Measurements from ENCODE around the gene GALNT3. TPM values are rescaled to one million over a fixed set of nuclear protein-coding genes. Genes with fewer than 3 reads are reported as not detected.

Gene GALNT3
- total RNA-seq, 1 donor from 2014 or later = 18.4 TPM

- no peak for TF ChIP-seq CTCF (IDR thresholded peaks at IDR 0.05; ENCODE audit: unreplicated experiment)
- no peaks in the 10 kb centered on the region for H3K27me3 Mint-ChIP-seq
- DNase-seq (ENCODE audit: low spot score, unreplicated experiment) = no peak
- H3K4me1 Mint-ChIP-seq (ENCODE audit: low read depth) = peaks cover 10% of the 10 kb centered on the region
- H3K36me3 Mint-ChIP-seq (ENCODE audit: insufficient read depth) = peaks cover 10% of the 10 kb centered on the region
- H3K27ac Mint-ChIP-seq = no peak overlapping the region
- peaks cover 7% of the 10 kb centered on the region for H3K9me3 Mint-ChIP-seq (ENCODE audit: low read depth)
- no peak overlapping the region for H3K4me3 Mint-ChIP-seq (ENCODE audit: low read depth)
Measured at GRCh38 chr2:165772183-165772582, 21.9 kb downstream of the GALNT3 start.

- peaks cover 6% of the 10 kb centered on the region for H3K4me1 Mint-ChIP-seq (ENCODE audit: low read depth)
- H3K9me3 Mint-ChIP-seq (ENCODE audit: low read depth) = no peaks in the 10 kb centered on the region
- no peak for DNase-seq (ENCODE audit: low spot score, unreplicated experiment)
- no peak for TF ChIP-seq CTCF (IDR thresholded peaks at IDR 0.05; ENCODE audit: unreplicated experiment)
- H3K36me3 Mint-ChIP-seq (ENCODE audit: insufficient read depth) = peaks cover 2% of the 10 kb centered on the region
- H3K4me3 Mint-ChIP-seq (ENCODE audit: low read depth) = no peak overlapping the region
- H3K27ac Mint-ChIP-seq = no peak overlapping the region
- no peaks in the 10 kb centered on the region for H3K27me3 Mint-ChIP-seq
Measured at GRCh38 chr2:165766326-165766927, 27.6 kb downstream of the GALNT3 start.

GRCh38 chr2:165762723-165763122 lies 31.3 kb downstream of the GALNT3 start:
- H3K9me3 Mint-ChIP-seq (ENCODE audit: low read depth) = no peaks in the 10 kb centered on the region
- H3K27me3 Mint-ChIP-seq = no peaks in the 10 kb centered on the region
- H3K4me3 Mint-ChIP-seq (ENCODE audit: low read depth) = no peak overlapping the region
- H3K4me1 Mint-ChIP-seq (ENCODE audit: low read depth) = peaks cover 3% of the 10 kb centered on the region
- H3K27ac Mint-ChIP-seq = no peak overlapping the region
- peaks cover 9% of the 10 kb centered on the region for H3K36me3 Mint-ChIP-seq (ENCODE audit: insufficient read depth)
- DNase-seq (ENCODE audit: low spot score, unreplicated experiment) = no peak
- no peak for TF ChIP-seq CTCF (IDR thresholded peaks at IDR 0.05; ENCODE audit: unreplicated experiment)

- no peak for TF ChIP-seq CTCF (IDR thresholded peaks at IDR 0.05; ENCODE audit: unreplicated experiment)
- Mint-ChIP-seq H3K4me3 (ENCODE audit: low read depth) (no peak overlapping the region), H3K36me3 (ENCODE audit: insufficient read depth) (peaks cover 11% of the 10 kb centered on the region), H3K9me3 (ENCODE audit: low read depth) (no peaks in the 10 kb centered on the region), H3K27me3 (no peaks in the 10 kb centered on the region), H3K4me1 (ENCODE audit: low read depth) (peaks cover under 1% of the 10 kb centered on the region), H3K27ac (no peak overlapping the region)
- DNase-seq (ENCODE audit: low spot score, unreplicated experiment) = no peak
Measured at GRCh38 chr2:165757906-165758675, 36.0 kb downstream of the GALNT3 start.

- Mint-ChIP-seq H3K27ac (peak overlapping the region; percentile 73), H3K27me3 (no peaks in the 10 kb centered on the region), H3K4me3 (ENCODE audit: low read depth) (no peak overlapping the region), H3K36me3 (ENCODE audit: insufficient read depth) (peaks cover 14% of the 10 kb centered on the region), H3K9me3 (ENCODE audit: low read depth) (no peaks in the 10 kb centered on the region), H3K4me1 (ENCODE audit: low read depth) (no peaks in the 10 kb centered on the region)
- DNase-seq (ENCODE audit: low spot score, unreplicated experiment) = no peak
- no peak for TF ChIP-seq CTCF (IDR thresholded peaks at IDR 0.05; ENCODE audit: unreplicated experiment)
Measured at GRCh38 chr2:165746501-165746900, 47.5 kb downstream of the GALNT3 start.
